Nucleus accumbens (tissue), 56 donors: ENCODE results near the gene NOS1AP.

Source experiments
- DNase-seq, 56 donors: peaks; one replicate each; lab custom pipeline; 2025; lab: John Stamatoyannopoulos, UW

NOS1AP gene

GRCh38 chr1:162087574-162087973, 18.1 kb downstream of the NOS1AP start:
- DNase-seq: no peak

- DNase-seq: no peak
Observed at GRCh38 chr1:162088281-162088969, 18.9 kb downstream of the NOS1AP start.

- DNase-seq: no peak
Observed at GRCh38 chr1:162089748-162090147, 20.3 kb downstream of the NOS1AP start.

- no peak for DNase-seq
Observed at GRCh38 chr1:162090378-162090777, 20.9 kb downstream of the NOS1AP start.

GRCh38 chr1:162091681-162092524, 22.4 kb downstream of the NOS1AP start:
- DNase-seq: no peak

GRCh38 chr1:162093095-162093494, 23.6 kb downstream of the NOS1AP start:
- DNase-seq: no peak

GRCh38 chr1:162094271-162094670, 24.8 kb downstream of the NOS1AP start:
- no peak for DNase-seq

GRCh38 chr1:162094723-162095122, 25.2 kb downstream of the NOS1AP start:
- no peak for DNase-seq

- DNase-seq: no peak
Observed at GRCh38 chr1:162107911-162108310, 38.4 kb downstream of the NOS1AP start.

- no peak for DNase-seq
Observed at GRCh38 chr1:162108426-162108825, 38.9 kb downstream of the NOS1AP start.

- no peak for DNase-seq
Observed at GRCh38 chr1:162110910-162111309, 41.4 kb downstream of the NOS1AP start.

- no peak for DNase-seq
Observed at GRCh38 chr1:162111572-162111971, 42.1 kb downstream of the NOS1AP start.

GRCh38 chr1:162113419-162113818, 43.9 kb downstream of the NOS1AP start:
- no peak for DNase-seq

GRCh38 chr1:162117039-162117774, 47.7 kb downstream of the NOS1AP start:
- DNase-seq: peak in 1 of 56 donors; percentile 10

GRCh38 chr1:162118063-162118462, 48.6 kb downstream of the NOS1AP start:
- no peak for DNase-seq

GRCh38 chr1:162128693-162129356, 59.3 kb downstream of the NOS1AP start:
- no peak for DNase-seq

GRCh38 chr1:162130308-162130707, 60.8 kb downstream of the NOS1AP start:
- DNase-seq: no peak

- DNase-seq: no peak
Observed at GRCh38 chr1:162131400-162132321, 62.2 kb downstream of the NOS1AP start.

GRCh38 chr1:162133566-162133965, 64.1 kb downstream of the NOS1AP start:
- DNase-seq: no peak

GRCh38 chr1:162134646-162135045, 65.2 kb downstream of the NOS1AP start:
- DNase-seq: no peak
